GM21526 (cell line): Measurements from ENCODE around the gene AKAP6.
A peak's percentile ranks its signal among the peaks of the same experiment; 100 is the strongest.

Source experiments
- ATAC-seq: cut with Tn5 transposase; IDR thresholded peaks from one replicate; pipeline ENCODE4 v1.9.1; 2021; ENCODE audit warnings: moderate library complexity; ENCODE audit not compliant: unreplicated experiment, low FRiP score

The AKAP6 gene

DNA sequence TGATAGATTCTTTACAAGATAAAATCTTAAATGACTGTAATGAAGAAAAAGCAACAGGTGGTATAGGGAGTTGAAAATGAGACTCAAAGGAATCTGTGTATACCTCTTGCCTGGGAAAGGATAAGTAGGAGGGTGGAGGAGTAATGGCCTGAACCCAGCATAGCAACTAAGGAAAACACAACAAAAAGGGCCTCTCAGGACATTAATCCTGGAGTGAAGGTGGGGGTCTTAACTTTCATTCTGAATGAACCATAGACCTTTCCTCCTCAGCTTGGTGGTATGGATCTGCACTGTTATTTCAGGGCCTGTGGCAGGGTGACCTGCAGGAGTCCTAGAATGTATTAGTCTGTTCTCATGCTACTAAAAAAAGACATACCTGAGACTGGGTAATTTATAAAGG lies 185.6 kb downstream of the AKAP6 start:
- ATAC-seq = no peak

DNA sequence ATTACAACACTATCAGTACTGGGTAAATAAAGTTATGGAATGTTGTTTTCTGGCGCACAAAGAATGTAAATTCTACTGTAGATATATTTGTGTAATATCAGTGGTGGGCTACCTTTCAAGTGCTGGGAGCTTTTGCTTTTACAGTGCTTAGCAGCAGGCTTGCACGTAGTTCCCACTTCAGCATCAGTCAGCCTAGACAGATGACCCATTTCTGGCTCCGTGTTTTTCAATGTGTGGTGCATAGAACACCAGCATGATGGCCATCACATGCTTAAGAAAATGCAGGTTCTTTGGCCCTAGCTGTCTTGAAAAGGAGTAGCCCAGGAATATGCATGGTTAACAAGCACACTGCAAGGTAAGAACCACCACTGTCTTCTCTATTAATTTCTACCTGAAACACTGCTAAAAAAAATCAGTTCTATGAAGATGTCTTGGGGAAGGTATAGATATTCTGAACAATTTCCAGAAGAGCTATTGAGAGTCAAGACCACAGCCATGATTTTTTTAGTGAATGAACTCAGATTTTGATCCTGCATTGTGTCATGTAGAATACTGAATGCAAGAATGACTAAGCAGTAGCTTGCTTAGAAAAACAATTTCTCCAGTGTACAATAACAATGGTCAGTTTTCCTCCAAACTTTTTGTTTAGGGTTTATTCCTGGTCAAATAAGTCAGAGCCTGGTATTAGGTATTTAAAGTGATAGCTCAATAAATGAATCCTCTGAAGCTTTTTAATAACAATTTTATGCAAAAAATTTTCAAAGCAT lies 195.7 kb downstream of the AKAP6 start:
- no peak for ATAC-seq

DNA sequence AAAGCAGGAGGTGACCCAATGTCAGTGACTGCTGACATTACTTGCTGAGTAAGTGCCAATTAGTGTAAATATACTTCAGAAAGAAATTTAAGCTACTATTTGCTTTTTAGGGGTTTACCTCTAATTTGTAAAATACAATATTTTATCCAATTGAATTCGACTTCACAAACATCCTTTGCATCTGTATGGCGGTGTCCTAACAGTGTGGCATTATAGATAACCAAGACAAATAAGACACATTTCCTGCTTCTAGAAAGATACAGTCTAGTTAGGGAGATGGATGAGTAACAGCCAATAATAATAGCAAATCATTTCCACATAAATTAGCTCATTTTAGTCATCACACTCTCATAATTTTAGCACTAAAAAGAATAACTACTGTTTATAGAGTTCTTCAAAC lies 196.5 kb downstream of the AKAP6 start:
- no peak for ATAC-seq

DNA sequence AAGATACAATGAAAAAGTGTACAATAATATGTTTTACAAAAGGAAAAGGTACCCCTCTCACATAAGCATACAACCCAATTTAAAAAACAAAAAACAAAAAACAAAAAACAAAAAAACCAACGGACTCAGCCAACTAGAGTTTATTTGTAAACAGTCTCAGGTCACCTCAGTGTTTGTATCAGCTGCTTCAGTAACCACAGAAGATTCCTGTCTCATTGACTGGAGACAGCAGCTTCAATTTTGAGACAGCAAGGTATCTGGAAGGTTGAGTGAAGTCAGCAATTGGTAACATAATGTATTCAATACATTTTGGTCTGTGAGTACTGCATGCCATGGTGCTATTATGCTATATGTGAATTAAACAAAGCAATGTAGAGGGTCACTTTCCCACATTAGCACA lies 201.7 kb downstream of the AKAP6 start:
- ATAC-seq = no peak

DNA sequence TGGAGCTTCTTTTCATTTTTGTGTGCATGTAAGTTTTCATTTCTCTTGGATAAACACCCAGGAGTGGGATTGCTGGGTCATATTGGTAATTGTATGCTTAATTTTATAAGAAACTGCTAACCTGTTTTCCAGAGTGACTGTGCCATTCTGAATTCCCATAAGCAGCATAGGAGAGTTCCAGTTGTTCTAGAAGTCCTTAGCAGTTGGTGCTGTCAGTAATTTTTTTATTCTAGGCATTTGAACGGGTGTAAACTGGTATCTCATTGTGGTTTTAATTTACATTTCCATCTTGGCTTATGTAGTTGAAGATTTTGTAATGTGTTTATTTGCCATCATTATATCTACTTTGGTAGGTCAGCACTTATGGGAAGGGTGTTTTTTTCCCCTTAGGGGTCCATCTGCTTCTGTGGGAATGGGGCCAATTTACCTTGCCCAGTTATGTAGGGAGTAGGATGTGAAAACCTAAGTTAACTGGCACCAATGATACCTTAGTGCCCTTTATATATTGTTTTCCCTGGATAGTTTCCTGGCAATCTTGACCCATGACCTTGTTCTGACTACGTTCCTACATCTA lies 202.9 kb downstream of the AKAP6 start:
- no peak for ATAC-seq

DNA sequence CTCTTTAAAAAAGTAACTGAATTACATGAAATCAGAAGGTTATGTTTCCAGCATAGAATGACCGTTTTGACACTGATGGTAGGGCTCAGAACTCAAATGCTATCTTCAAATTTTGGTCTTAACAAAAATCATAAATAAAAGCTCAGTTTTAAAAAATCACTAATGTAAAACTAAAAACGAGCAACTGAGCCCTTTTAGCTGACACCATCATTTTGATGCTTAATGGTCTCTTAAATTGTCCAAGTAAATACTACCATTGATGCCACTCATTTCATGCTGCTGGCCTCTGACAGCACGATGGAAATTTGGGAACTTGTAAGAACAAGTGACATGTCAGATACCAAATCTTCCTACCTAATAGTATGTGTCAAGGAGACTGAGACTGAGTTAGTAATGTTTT lies 205.0 kb downstream of the AKAP6 start:
- no peak for ATAC-seq

DNA sequence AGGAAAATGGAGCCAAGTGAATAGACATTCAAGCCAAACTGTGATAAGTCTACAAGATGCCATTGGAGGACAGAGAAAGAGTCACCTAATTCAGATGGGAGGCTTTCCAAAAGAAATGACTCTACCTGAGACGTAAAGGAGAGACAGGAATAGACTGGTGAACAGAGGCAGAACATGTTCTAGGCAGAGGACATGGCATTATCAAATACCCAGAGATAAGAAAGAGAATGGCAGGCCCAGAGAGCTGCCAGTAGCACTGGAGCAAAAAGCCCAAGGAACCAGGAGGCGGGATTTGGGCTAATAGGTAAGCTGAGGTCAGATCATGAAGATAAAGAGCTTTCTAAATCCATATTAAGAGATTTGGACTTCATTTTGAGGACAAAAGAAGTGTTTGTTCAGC lies 207.1 kb downstream of the AKAP6 start:
- no peak for ATAC-seq

DNA sequence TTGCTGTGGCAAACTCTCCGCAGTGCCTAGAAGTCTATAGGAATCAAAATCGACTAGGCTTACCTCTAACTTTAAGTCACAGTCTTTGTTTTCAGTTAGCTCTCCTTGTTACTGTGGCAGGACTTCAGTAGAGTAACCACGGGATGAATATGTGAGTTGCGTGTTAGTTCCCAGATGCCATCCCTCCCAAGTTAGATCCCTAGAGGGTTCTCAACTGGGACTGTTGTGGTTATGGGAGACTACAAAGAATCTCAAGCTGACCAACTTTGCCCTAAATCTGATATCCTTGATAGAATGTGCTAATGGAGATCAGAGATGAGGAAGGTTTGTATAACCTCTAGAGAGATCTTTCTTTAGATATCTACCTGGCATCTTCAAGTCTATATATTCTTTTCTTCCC lies 208.1 kb downstream of the AKAP6 start:
- ATAC-seq = no peak

DNA sequence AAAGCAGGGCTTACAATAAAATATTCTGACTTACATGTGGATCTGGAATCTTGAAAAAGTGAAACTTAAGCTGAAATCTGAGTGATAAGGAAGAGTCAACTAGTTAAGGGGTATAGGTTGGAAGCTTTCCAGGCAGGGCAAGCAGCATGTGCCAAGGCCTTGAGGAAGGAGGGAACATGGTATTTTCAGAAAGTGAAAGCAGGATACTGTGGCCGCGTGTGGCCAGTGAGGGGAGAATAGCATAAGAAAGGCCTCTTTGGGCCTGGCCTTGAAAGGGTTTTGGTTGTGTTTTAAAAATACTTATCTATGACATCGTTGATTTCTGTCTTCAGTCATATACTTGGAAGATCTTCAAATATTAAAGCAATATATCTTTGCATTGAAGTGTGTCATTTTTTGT lies 213.4 kb downstream of the AKAP6 start:
- no peak for ATAC-seq

DNA sequence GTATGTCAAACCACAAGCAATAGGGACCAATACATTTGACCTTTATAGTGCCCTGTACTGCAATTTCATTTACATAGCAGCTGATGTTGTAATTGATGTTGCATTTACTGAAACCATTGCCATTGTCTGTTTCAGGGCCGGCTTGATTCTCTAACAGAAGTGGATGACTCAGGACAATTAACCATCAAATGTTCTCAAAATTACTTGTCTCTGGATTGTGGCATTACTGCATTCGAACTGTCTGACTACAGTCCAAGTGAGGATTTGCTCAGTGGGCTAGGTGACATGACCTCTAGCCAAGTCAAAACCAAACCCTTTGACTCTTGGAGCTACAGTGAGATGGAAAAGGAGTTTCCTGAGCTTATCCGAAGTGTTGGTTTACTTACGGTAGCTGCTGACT lies 216.0 kb downstream of the AKAP6 start:
- ATAC-seq = no peak

DNA sequence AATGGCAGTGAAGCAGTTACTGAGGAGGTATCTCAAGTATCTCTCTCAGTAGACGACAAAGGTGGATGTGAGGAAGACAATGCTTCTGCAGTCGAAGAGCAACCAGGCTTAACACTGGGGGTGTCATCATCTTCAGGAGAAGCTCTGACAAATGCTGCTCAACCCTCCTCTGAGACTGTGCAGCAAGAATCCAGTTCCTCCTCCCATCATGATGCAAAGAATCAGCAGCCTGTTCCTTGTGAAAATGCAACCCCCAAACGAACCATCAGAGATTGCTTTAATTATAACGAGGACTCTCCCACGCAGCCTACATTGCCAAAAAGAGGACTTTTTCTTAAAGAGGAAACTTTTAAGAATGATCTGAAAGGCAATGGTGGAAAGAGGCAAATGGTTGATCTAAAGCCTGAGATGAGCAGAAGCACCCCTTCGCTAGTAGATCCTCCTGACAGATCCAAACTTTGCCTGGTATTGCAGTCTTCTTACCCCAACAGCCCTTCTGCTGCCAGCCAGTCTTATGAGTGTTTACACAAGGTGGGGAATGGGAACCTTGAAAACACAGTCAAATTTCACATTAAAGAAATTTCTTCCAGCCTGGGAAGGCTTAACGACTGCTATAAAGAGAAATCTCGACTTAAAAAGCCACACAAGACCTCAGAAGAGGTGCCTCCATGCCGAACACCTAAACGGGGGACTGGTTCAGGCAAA lies 216.6 kb downstream of the AKAP6 start:
- no peak for ATAC-seq

DNA sequence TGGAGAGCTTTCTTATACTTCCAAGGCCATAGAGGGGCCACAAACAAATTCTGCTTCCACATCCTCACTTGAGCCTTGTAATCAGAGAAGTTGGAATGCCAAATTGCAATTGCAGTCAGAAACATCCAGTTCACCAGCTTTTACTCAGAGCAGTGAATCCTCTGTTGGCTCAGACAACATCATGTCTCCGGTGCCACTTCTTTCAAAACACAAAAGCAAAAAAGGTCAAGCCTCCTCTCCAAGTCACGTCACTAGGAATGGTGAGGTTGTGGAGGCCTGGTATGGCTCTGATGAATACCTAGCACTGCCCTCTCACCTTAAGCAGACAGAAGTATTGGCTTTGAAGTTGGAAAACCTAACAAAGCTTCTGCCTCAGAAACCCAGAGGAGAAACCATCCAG lies 217.1 kb downstream of the AKAP6 start:
- ATAC-seq = no peak

DNA sequence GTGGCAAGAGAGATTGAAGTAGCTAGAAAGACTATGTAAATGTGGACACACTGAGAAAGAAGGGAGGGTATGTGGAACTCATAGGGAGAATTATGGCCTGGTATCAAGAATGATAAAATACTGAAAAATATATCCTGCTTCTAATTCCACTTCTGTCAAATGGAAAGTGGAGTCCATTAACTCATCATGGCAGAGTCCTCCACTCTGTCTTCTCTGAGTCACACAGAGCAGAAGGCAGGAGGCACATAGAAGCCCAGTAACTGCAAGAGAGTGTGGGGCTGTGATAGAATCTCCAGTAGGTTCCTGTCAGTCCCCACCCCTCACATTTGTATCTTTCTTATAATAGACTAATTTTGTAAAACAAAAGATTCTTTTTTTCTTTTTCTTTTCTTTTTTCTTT lies 223.7 kb downstream of the AKAP6 start:
- no peak for ATAC-seq

DNA sequence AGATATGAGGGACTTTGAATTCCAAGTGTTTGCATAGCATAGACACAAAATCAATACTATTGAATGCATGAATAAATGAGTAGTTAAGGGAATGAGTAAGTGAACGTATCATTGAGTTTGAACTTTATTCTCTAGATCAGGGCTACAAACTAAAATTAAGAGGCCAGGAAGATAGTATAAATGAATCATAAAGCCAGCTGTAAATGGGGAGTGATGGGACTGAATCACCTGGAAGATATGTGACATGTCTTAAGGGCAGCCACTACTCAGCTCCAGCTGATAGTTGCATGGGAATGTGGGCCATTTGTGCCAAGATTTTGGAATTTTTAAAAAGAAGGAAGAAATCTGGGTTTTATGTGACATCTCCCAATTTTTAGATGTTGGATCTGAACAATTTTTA lies 229.9 kb downstream of the AKAP6 start:
- no peak for ATAC-seq

DNA sequence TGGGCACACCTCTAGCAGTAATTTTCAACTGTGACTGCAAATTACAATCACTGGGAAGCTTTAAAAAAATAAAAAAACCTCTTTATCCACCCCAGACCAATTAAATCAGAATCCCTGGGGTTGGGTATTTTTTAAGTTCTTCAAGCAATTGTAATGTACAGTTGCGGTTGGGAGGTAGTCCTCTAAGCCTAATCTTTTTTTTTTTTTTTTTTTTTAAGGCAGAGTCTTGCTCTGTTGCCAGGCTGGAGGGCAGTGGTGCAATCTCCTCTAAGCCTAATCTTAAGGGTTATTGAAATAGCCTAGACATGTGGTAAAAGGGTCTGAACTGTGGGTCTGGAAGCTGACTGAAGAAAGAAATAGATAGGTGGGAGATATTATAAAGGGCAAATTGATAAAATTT lies 230.5 kb downstream of the AKAP6 start:
- no peak for ATAC-seq

DNA sequence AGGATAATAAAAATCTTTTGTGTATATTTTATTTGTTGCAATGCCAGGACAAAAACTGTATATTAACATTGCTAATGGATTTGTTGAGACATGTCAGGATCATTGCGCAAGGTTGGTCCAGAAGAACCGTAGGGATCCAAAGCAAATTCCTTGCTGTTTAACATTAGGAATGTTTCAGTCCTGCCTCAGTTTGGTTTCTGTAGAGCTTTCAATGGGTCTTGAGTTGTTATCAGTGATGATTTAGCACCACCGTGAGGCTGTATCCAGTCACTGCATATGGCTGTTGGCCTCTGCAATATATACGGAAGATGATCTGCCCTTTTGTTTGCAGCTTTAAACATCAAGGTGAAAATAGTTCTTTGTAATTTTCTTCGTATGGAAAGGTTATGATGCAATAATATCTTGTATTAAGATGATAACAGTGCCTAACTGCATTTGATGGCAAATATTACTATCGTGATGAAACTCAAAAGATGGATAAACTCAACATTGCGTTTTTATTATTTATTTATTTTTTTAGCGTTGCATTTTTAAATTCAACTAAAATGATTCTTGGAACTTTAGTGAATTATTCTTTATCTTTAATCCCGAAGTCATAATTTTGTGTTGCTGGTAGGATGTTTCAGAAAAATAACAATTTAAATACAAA lies 231.2 kb downstream of the AKAP6 start:
- peak; percentile 74 for ATAC-seq

DNA sequence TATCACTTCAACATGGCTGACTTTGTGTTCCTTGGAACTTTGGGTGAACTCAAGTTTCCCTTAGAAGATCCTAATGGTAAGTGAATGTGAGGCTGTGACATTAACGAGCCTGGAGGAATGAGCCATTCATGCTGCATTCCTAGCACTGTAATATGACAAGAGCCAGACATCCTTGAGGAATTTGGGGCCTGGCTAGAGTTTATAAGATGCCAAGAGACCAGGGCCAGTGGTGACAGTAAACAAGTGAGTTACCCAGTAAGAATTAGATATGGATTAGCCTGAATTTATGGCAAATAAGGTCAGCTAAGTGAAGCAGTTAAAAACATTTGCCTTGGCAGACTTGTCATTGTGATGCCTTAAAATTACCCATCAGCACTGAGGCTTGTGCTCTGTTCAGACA lies 232.4 kb downstream of the AKAP6 start:
- ATAC-seq = no peak

DNA sequence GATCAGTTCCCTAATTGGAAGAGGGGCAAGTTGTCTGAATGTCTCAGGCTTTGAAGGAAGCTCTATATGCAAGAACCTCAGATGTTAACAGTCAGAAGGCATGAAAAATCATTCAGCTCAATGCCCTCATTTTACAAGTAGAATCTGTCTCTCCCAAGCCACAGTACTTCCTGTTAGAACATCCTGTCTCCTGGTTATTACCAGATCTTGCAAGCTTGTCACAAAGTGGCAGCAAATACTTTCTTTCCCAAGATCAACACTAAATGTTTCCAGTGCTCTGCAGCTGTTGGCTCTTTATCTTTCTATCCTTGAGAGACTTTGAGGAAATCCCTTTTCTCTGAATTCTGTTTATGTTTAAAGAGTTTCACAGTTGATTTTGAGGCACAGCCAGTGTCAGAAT lies 235.5 kb downstream of the AKAP6 start:
- ATAC-seq = no peak

DNA sequence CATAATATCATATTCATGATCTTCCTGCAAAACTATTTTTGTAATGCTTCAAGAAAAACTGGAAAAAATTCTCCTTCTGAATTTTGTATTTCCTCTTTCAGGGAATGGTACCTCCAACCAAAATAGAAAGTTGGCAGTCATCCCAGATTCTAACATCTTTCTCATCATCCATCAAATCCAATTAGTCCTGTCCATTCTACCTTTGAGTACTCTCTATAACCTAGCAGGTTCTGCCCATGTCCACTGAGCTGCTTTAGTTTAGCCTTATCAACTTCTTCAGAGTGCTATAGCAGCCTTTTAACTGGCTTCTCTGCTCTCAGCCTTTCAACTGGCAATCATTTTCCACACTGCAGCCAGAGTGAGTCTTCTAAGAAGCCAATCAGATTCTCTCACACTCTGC lies 236.2 kb downstream of the AKAP6 start:
- no peak for ATAC-seq

DNA sequence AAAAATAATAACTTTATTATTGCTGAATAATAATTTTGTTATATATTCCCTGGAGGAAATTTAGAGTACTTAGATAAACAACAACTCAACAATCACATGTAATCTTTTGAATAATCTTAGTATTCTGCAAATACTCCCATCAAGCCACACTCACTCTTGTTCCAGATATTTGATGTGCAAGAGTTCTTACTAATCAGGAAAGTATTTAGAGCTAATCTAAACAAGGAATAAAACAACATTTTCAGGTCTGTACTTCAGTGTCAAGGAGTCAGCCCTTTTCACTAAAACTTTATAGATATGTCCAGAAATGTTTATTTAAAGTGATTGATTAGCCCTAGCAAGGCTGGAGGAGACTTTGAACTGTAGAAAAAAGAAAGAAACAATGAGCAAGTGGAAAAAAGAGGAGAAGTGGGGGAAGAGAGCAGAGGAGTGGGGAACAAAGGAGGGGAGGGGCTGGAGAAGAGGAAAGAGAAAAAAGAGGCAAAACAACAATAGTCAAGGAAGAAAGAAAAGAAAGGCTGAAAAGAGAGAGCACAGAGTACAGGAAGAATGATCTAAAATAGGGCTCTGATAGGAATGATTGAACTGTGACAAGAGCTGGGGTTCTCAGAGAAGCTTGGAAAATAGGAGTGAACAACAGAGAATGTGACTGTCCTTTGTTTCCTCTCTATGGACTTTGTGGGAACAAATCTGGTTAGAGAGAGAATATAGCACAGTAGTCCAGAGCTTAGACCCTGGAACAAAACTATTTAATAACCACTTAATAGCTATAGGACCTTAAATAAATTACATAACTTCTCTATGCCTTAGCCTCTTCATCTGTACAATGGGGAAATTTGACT lies 238.7 kb downstream of the AKAP6 start:
- ATAC-seq = no peak

DNA sequence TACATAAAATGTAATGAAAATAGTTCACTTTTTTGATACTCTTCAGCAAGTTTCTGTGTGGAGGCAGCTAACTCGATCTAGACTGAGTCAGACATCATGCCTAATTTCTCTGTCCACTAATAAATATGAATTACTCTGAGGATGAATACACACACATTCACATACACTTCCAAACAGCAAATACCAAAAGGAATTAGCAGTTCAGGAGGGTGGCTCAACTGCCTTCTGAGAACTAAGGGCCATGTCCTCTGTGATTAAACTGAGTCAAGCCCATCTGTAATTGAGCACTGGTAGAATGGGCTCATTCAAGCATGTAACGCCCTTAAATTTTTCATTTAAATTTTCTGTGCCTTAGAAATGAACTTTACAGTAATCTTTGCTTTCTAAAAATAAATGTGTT lies 242.5 kb downstream of the AKAP6 start:
- no peak for ATAC-seq
